PC-9 (cell line): ENCODE results near the gene NF2. TPM values are rescaled to one million over a fixed set of nuclear protein-coding genes. Genes with fewer than 3 reads are reported as not detected.

ENCODE experiments used
- BruUV-seq: library from RNA; stranded (reverse); fragments of 400-500 nt; replicated peaks from 2 replicates; lab custom pipeline; 2021; lab: Mats Ljungman, UMichigan
- CTCF ChIA-PET: fragments of 300-600 bp; sonication (Branson Sonifier 250); formaldehyde crosslinking; loops from one replicate; lab custom pipeline; 2022; ENCODE audit warnings: antibody characterized with exemption; lab: Charles Lee
- POLR2A ChIA-PET: fragments of 300-600 bp; sonication (Branson Sonifier 250); formaldehyde crosslinking; loops from one replicate; lab custom pipeline; 2022; ENCODE audit warnings: antibody characterized with exemption; ENCODE audit not compliant: unreplicated experiment; lab: Charles Lee
- DNase-seq, 2 experiments: peaks; one replicate each; pipeline versions ENCODE4 v3.0.0 to v3.0.0-alpha.2; 2015 to 2022; ENCODE audit warnings: mixed read lengths in 1 of 2
- H2AFZ ChIP-seq: fragments of 200-600 bp; sonication (generic); 2 replicates; pipeline ENCODE4 v1.8.1; 2017; ENCODE audit warnings: antibody characterized with exemption
- H3F3A ChIP-seq: fragments of 200-600 bp; sonication (generic); 2 replicates; pipeline ENCODE4 v1.8.1; 2017; ENCODE audit warnings: antibody characterized with exemption, mild to moderate bottlenecking, low read depth; ENCODE audit not compliant: insufficient read depth
- H3K27ac ChIP-seq: fragments of 200-600 bp; sonication (generic); 2 replicates; pipeline ENCODE4 v1.6.1; 2016; ENCODE audit warnings: mixed run types
- H3K27me3 ChIP-seq: fragments of 200-600 bp; sonication (generic); 2 replicates; pipeline ENCODE4 v1.6.1; 2016; ENCODE audit warnings: low read depth, mixed run types; ENCODE audit not compliant: insufficient read depth
- H3K36me3 ChIP-seq: fragments of 200-600 bp; sonication (generic); 2 replicates; pipeline ENCODE4 v1.6.1; 2016; ENCODE audit warnings: low read depth, mixed run types
- H3K4me1 ChIP-seq: fragments of 200-600 bp; sonication (generic); replicated peaks from 2 replicates; pipeline ENCODE4 v1.6.1; 2016; ENCODE audit warnings: mixed run types; ENCODE audit not compliant: insufficient read depth
- H3K4me2 ChIP-seq: fragments of 200-600 bp; sonication (generic); 2 replicates; pipeline ENCODE4 v1.6.1; 2017; ENCODE audit warnings: mixed run types
- H3K4me3 ChIP-seq: fragments of 200-600 bp; sonication (generic); 2 replicates; pipeline ENCODE4 v1.6.1; 2016; ENCODE audit warnings: mixed run types
- H3K79me2 ChIP-seq: fragments of 200-600 bp; sonication (generic); 2 replicates; pipeline ENCODE4 v1.6.1; 2017; ENCODE audit warnings: low read depth, mixed run types
- H3K9me2 ChIP-seq: fragments of 200-600 bp; sonication (generic); 2 replicates; pipeline ENCODE4 v1.8.1; 2017; ENCODE audit warnings: mild to moderate bottlenecking; ENCODE audit not compliant: insufficient read depth
- H3K9me3 ChIP-seq: fragments of 200-600 bp; sonication (generic); 2 replicates; pipeline ENCODE4 v1.8.1; 2016; ENCODE audit warnings: low read depth; ENCODE audit not compliant: insufficient read depth
- H4K20me1 ChIP-seq: fragments of 200-600 bp; sonication (generic); 2 replicates; pipeline ENCODE4 v1.8.1; 2017; ENCODE audit not compliant: insufficient read depth
- EZH2 ChIP-seq: fragments of 200-600 bp; sonication (generic); IDR thresholded peaks from 2 replicates; pipeline ENCODE4 v1.8.0; 2017; ENCODE audit warnings: antibody characterized with exemption, low read depth
- intact Hi-C: fragments of 100-400 bp; cut with micrococcal nuclease; formaldehyde crosslinking; loops from one replicate; pipeline ENCODE4 v1.10.0; 2022; ENCODE audit not compliant: unreplicated experiment
- total RNA-seq: library from RNA; stranded (reverse); gene quantifications from 2 replicates; pipeline ENCODE4 v1.2.3, GENCODE V29; 2021
- TF ChIP-seq, protein P1 (sequence below): fragments of 200-600 bp; sonication (generic); conservative IDR thresholded peaks from 2 replicates; pipeline ENCODE4 v1.6.1; 2017; ENCODE audit warnings: mixed run types, antibody characterized with exemption, mild to moderate bottlenecking, moderate library complexity

Gene NF2
- total RNA-seq, 1 experiment from 2014 or later = 73.2 TPM

DNA sequence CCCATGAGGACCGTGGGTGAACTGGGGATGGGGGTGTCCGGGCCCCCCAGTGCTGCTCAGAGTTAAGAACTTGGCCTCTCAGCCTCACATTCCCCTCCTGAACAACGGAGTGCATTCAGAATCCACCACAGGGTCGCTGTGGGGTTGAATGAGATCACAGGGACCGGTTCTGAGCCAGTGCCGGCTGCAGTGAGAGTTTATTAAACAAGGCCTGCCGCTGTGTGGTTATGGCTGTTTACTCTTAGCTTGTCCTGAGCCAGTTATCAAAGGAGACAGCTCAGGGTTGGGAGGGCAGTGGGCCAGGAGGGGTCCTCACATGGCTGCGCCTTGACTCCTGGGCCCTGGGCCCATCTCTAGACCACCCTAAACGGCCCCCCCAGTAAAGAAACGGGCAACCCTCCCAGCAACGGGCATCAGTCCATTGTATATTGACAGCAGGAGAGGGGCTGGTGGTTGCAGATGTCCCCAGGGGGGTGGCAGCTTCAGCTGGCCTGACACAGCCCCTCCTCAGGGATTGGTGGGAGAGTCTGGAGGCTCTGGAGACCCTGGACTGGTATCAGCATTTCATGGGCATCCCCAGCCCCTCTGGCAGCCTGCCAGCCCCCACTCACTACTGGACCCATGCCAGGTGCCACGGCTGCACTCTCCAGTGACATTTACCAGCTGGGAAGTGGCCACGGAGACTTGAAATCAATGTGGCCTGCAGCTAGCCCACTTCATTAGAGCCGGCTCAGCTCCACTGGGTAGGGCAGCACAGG, 101.3 kb downstream of the NF2 start:
- ChIA-PET CTCF (no interaction called here), POLR2A (interaction anchor here (0.7 kb wide), 1 partner anchor 81 kb away, joined by 4 read pairs; no protein-coding TSS in a partner anchor)
- H3F3A ChIP-seq = peaks cover 40% of the 10 kb centered on the region
- no peak overlapping the region for H2AFZ ChIP-seq
- no peak overlapping the region for H3K4me3 ChIP-seq
- H3K4me2 ChIP-seq = no peak overlapping the region
- no peaks in the 10 kb centered on the region for H3K9me2 ChIP-seq
- no peak for DNase-seq
- TF ChIP-seq, protein P1, sequence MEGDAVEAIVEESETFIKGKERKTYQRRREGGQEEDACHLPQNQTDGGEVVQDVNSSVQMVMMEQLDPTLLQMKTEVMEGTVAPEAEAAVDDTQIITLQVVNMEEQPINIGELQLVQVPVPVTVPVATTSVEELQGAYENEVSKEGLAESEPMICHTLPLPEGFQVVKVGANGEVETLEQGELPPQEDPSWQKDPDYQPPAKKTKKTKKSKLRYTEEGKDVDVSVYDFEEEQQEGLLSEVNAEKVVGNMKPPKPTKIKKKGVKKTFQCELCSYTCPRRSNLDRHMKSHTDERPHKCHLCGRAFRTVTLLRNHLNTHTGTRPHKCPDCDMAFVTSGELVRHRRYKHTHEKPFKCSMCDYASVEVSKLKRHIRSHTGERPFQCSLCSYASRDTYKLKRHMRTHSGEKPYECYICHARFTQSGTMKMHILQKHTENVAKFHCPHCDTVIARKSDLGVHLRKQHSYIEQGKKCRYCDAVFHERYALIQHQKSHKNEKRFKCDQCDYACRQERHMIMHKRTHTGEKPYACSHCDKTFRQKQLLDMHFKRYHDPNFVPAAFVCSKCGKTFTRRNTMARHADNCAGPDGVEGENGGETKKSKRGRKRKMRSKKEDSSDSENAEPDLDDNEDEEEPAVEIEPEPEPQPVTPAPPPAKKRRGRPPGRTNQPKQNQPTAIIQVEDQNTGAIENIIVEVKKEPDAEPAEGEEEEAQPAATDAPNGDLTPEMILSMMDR = no peak
- TF ChIP-seq EZH2 = no peak
- BruUV-seq = no TSS peak
- H4K20me1 ChIP-seq = no peaks in the 10 kb centered on the region
- H3K9me3 ChIP-seq = no peaks in the 10 kb centered on the region
- intact Hi-C loops = loop anchor here (5.0 kb wide), 4 partner anchors 93 to 383 kb away; no protein-coding TSS in a partner anchor
- no peaks in the 10 kb centered on the region for H3K36me3 ChIP-seq
- H3K4me1 ChIP-seq = peaks cover 42% of the 10 kb centered on the region
- no peaks in the 10 kb centered on the region for H3K27me3 ChIP-seq
- H3K27ac ChIP-seq = no peak overlapping the region
- H3K79me2 ChIP-seq = no peaks in the 10 kb centered on the region

DNA sequence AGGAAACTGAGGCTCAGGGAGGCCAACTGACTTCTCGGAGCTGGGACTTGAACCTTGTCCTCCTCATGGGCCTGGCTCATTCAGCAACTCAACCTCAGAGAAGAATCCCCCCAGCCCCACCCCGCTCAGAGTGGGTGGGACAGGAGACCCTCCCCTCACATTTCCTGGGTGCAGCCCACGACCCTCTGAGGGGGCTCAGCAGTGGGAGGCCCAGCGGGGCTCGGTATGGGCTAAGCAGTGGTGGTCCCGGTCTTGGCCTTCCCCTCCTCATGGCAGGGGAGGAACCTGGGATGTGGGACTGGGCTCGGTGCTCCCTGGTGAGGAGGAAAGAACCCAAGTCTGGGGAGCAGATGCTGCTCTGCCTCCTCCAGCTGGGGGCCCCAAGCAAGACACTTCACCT, 102.2 kb downstream of the NF2 start:
- no peak overlapping the region for H2AFZ ChIP-seq
- H3K79me2 ChIP-seq = no peaks in the 10 kb centered on the region
- no peaks in the 10 kb centered on the region for H3K36me3 ChIP-seq
- H3F3A ChIP-seq = peaks cover 30% of the 10 kb centered on the region
- peaks cover 33% of the 10 kb centered on the region for H3K4me1 ChIP-seq
- BruUV-seq = no TSS peak
- H3K27me3 ChIP-seq = no peaks in the 10 kb centered on the region
- TF ChIP-seq, protein P1 = no peak
- no peak for TF ChIP-seq EZH2
- no peak for DNase-seq
- no peak overlapping the region for H3K4me3 ChIP-seq
- no peaks in the 10 kb centered on the region for H3K9me2 ChIP-seq
- no peaks in the 10 kb centered on the region for H3K9me3 ChIP-seq
- ChIA-PET CTCF (interaction anchor here (0.6 kb wide), 1 partner anchor 58 kb away, joined by 3 read pairs; no protein-coding TSS in a partner anchor), POLR2A (no interaction called here)
- intact Hi-C loops = no loop called here
- H3K27ac ChIP-seq = no peak overlapping the region
- no peak overlapping the region for H3K4me2 ChIP-seq
- H4K20me1 ChIP-seq = no peaks in the 10 kb centered on the region

DNA sequence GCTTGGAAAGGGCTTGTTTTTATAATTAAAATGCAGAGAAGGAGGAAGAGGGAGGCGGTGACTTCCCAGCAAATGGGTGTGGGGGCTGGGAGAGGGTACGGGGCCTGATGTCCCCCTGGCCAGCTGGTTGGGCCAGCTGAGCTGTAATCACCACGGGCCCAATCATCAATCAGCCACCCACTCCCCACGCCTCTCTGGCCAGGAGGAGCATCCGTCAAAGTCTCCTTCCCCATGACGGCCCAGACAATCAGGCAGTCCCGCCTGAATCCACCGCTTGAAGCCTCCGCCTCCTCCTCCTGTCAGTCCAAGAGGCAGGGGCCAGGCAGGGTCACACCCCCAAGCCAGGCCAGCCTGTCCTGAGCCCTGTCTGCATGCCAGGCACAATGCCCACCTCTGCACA, 103.1 kb downstream of the NF2 start:
- CTCF ChIA-PET = no interaction called here
- H3K27me3 ChIP-seq = no peaks in the 10 kb centered on the region
- H3K4me1 ChIP-seq = peaks cover 33% of the 10 kb centered on the region
- POLR2A ChIA-PET = no interaction called here
- H3K9me2 ChIP-seq = no peaks in the 10 kb centered on the region
- no peaks in the 10 kb centered on the region for H3K9me3 ChIP-seq
- no peaks in the 10 kb centered on the region for H4K20me1 ChIP-seq
- no peak overlapping the region for H3K4me2 ChIP-seq
- intact Hi-C loops = no loop called here
- H3K79me2 ChIP-seq = no peaks in the 10 kb centered on the region
- TF ChIP-seq, protein P1 = no peak
- TF ChIP-seq EZH2 = no peak
- no peak for DNase-seq
- H3K36me3 ChIP-seq = no peaks in the 10 kb centered on the region
- H3K4me3 ChIP-seq = no peak overlapping the region
- H3K27ac ChIP-seq = no peak overlapping the region
- no TSS peak for BruUV-seq
- peaks cover 22% of the 10 kb centered on the region for H3F3A ChIP-seq
- no peak overlapping the region for H2AFZ ChIP-seq
